Activated T-cell treated with anti-CD3 and anti-CD28 coated beads, Interleukin-2, amount 50 U/mL, for 24 hours (primary cell): ENCODE measurements around the gene AKR1C3.
"Not testable (repeated sequence)": the region's sequence is repeated elsewhere in the genome, so short reads cannot be mapped to it uniquely, and the experiment has no call there.

Source experiments
- DNase-seq: peaks from one replicate; pipeline ENCODE4 v3.0.0-alpha.2; 2020
- H3K27ac Mint-ChIP-seq: 2 replicates; pipeline ENCODE4 v1.8.0; 2020; ENCODE audit warnings: mild to moderate bottlenecking, mixed read lengths
- H3K27me3 Mint-ChIP-seq: 2 replicates; pipeline ENCODE4 v1.8.0; 2020; ENCODE audit warnings: mixed read lengths
- H3K36me3 Mint-ChIP-seq: 2 replicates; pipeline ENCODE4 v1.8.0; 2020; ENCODE audit warnings: low read depth, mixed read lengths
- H3K4me1 Mint-ChIP-seq: 2 replicates; pipeline ENCODE4 v1.8.0; 2020; ENCODE audit warnings: low read depth, mixed read lengths
- H3K4me3 Mint-ChIP-seq: 2 replicates; pipeline ENCODE4 v1.8.0; 2020; ENCODE audit warnings: mild to moderate bottlenecking, moderate library complexity, mixed read lengths
- H3K9me3 Mint-ChIP-seq: 2 replicates; pipeline ENCODE4 v1.8.0; 2020; ENCODE audit warnings: mixed read lengths

The AKR1C3 gene

GRCh38 chr10:5073659-5074058 lies 20.6 kb upstream of the AKR1C3 start:
- peaks cover 6% of the 10 kb centered on the region for H3K9me3 Mint-ChIP-seq
- H3K27ac Mint-ChIP-seq: no peak overlapping the region
- no peaks in the 10 kb centered on the region for H3K4me1 Mint-ChIP-seq
- no peaks in the 10 kb centered on the region for H3K27me3 Mint-ChIP-seq
- no peak overlapping the region for H3K4me3 Mint-ChIP-seq
- DNase-seq: no peak
- H3K36me3 Mint-ChIP-seq: no peaks in the 10 kb centered on the region

- Mint-ChIP-seq H3K4me3 (no peak overlapping the region), H3K36me3 (no peaks in the 10 kb centered on the region)
Measured at GRCh38 chr10:5076615-5077014, 17.6 kb upstream of the AKR1C3 start.

DNA sequence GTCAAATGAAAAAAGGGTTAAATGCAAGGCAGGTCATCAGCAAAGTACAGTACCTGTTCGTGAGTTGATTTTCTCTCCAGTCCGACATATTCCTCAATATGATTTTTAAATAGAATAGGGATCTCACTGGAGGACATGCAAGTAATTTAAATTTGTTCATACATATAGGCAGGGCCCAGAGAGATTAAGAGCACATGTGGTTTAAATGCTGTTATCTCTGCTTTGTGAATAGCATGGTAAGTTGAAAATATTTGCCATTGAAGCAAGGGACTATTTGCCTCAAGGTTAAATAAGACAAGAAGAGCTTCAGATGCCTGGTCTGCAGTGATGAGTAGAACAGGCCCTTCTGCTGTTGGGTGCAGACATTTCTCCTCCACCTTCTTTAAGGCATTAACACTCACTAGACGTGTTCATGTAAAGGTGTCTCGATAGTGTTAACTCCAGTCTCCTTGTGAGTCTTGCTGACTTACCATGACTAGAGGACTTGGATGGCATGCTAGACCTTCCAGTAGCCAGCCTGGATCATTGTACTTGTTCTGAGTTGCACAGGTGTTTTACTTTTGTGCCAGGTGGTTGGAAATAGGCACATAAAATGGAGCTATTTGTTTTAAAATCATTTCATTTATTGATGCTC lies 15.6 kb upstream of the AKR1C3 start:
- Mint-ChIP-seq H3K4me3 (no peak overlapping the region), H3K4me1 (no peaks in the 10 kb centered on the region), H3K27ac (no peak overlapping the region), H3K27me3 (no peaks in the 10 kb centered on the region), H3K9me3 (no peaks in the 10 kb centered on the region), H3K36me3 (no peaks in the 10 kb centered on the region)
- DNase-seq: no peak

More at GRCh38 chr10:5076615-5077014, 17.6 kb upstream of the AKR1C3 start:
- DNase-seq: no peak
- no peaks in the 10 kb centered on the region for H3K9me3 Mint-ChIP-seq
- no peaks in the 10 kb centered on the region for H3K27me3 Mint-ChIP-seq
- no peak overlapping the region for H3K27ac Mint-ChIP-seq
- no peaks in the 10 kb centered on the region for H3K4me1 Mint-ChIP-seq

DNA sequence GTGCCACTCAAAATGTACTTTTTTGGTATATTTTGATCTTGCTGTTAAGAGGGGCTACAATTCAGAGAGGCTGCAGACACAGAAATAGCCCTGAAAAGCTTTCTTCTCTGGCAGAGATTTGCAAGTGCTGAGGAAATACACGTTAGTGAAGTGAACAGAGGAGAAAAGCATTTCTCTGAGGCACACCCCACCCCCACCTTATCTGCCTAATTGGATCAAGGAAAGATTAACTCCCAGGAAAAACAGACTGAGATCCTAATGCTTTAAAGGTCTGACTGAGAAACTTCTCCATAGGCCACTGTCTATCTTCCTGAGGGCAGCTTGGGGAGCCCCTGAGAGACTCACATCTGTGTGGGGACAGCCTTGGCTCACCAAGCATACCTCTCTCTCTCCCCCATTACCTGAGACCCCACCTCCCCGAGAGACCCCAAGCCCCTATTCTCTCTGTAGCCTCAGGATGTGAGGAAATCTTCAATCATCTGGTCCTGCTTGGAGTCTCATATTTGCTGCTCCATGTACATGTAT lies 14.8 kb upstream of the AKR1C3 start:
- H3K9me3 Mint-ChIP-seq: no peaks in the 10 kb centered on the region
- H3K27me3 Mint-ChIP-seq: no peaks in the 10 kb centered on the region
- H3K36me3 Mint-ChIP-seq: no peaks in the 10 kb centered on the region
- H3K4me3 Mint-ChIP-seq: no peak overlapping the region
- no peak for DNase-seq
- H3K4me1 Mint-ChIP-seq: no peaks in the 10 kb centered on the region
- no peak overlapping the region for H3K27ac Mint-ChIP-seq

- no peak overlapping the region for H3K27ac Mint-ChIP-seq
- no peak overlapping the region for H3K4me3 Mint-ChIP-seq
- H3K36me3 Mint-ChIP-seq: no peaks in the 10 kb centered on the region
- no peaks in the 10 kb centered on the region for H3K4me1 Mint-ChIP-seq
- H3K9me3 Mint-ChIP-seq: no peaks in the 10 kb centered on the region
- H3K27me3 Mint-ChIP-seq: no peaks in the 10 kb centered on the region
- DNase-seq: no peak
Measured at GRCh38 chr10:5079836-5080235, 14.4 kb upstream of the AKR1C3 start.

GRCh38 chr10:5081091-5081490 lies 13.1 kb upstream of the AKR1C3 start:
- H3K9me3 Mint-ChIP-seq: peaks cover 4% of the 10 kb centered on the region
- no peak overlapping the region for H3K27ac Mint-ChIP-seq
- H3K36me3 Mint-ChIP-seq: no peaks in the 10 kb centered on the region
- H3K4me1 Mint-ChIP-seq: no peaks in the 10 kb centered on the region
- no peaks in the 10 kb centered on the region for H3K27me3 Mint-ChIP-seq
- no peak for DNase-seq
- H3K4me3 Mint-ChIP-seq: no peak overlapping the region

DNA sequence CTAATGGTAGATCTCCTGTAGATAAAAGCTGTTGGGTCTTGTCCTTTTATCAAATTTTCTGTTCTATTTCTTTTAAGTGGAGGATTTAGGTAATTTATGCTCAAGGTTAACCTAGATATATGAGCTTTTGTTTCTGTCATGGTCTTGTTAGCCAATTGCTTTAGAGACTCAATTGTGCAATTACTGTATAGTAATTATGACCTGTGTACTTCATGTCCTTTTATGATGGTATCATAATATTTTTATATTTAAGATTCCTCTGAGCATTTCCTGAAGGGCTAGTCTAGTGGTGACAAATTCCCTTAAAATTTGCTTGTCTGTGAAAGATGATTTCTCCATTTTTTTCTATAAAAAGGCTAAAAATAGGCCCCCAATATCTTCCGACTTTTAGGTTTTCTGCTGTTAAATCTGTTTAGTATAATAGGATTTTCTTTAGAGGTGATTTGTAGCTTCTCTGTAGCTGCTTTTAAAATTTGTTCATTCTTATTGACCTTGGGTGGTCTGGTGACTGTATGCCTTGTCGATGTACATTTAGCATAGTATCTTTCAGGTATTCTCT lies 5.4 kb upstream of the AKR1C3 start:
- H3K4me1 Mint-ChIP-seq: no peaks in the 10 kb centered on the region
- H3K4me3 Mint-ChIP-seq: no peak overlapping the region
- H3K36me3 Mint-ChIP-seq: no peaks in the 10 kb centered on the region
- H3K27ac Mint-ChIP-seq: no peak overlapping the region
- H3K27me3 Mint-ChIP-seq: peaks cover 9% of the 10 kb centered on the region
- no peak for DNase-seq
- H3K9me3 Mint-ChIP-seq: peaks cover 10% of the 10 kb centered on the region

DNA sequence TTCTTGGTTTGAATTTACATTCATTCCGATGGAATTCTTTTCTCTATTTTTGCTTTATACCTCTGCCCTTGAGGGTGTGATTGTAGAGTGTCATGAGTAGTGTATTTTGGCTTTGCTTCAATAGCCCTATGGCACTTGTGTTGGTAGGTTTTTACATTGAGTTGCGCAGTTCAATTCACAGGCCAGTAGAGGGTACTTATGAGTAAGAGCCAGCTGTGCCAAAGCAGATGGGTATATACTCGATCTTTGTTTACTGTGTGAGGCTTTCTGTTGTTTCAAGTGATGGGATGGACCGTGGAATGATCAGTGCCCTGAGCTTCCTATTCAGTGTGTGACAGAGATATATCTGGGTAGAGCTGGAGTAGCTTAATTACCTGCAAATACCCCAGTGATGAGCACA lies 4.3 kb upstream of the AKR1C3 start:
- no peaks in the 10 kb centered on the region for H3K36me3 Mint-ChIP-seq
- peaks cover 14% of the 10 kb centered on the region for H3K27me3 Mint-ChIP-seq
- DNase-seq: no peak
- H3K27ac Mint-ChIP-seq: no peak overlapping the region
- peaks cover 7% of the 10 kb centered on the region for H3K4me1 Mint-ChIP-seq
- peaks cover 10% of the 10 kb centered on the region for H3K9me3 Mint-ChIP-seq
- H3K4me3 Mint-ChIP-seq: no peak overlapping the region

- peaks cover 10% of the 10 kb centered on the region for H3K4me1 Mint-ChIP-seq
- H3K4me3 Mint-ChIP-seq: no peak overlapping the region
- no peak overlapping the region for H3K27ac Mint-ChIP-seq
- DNase-seq: no peak
- peaks cover 18% of the 10 kb centered on the region for H3K27me3 Mint-ChIP-seq
- H3K9me3 Mint-ChIP-seq: peaks cover 10% of the 10 kb centered on the region
- no peaks in the 10 kb centered on the region for H3K36me3 Mint-ChIP-seq
Measured at GRCh38 chr10:5090551-5090950, 3.7 kb upstream of the AKR1C3 start.

GRCh38 chr10:5091196-5091595 lies 3.0 kb upstream of the AKR1C3 start:
- Mint-ChIP-seq H3K4me1 (peaks cover 10% of the 10 kb centered on the region), H3K27ac (no peak overlapping the region), H3K36me3 (no peaks in the 10 kb centered on the region), H3K27me3 (peaks cover 22% of the 10 kb centered on the region), H3K4me3 (no peak overlapping the region), H3K9me3 (peaks cover 7% of the 10 kb centered on the region)
- DNase-seq: no peak

- H3K27ac Mint-ChIP-seq: no peak overlapping the region
- H3K36me3 Mint-ChIP-seq: no peaks in the 10 kb centered on the region
- H3K27me3 Mint-ChIP-seq: peaks cover 29% of the 10 kb centered on the region
- peaks cover 10% of the 10 kb centered on the region for H3K4me1 Mint-ChIP-seq
- no peak overlapping the region for H3K4me3 Mint-ChIP-seq
- peaks cover 7% of the 10 kb centered on the region for H3K9me3 Mint-ChIP-seq
- no peak for DNase-seq
Measured at GRCh38 chr10:5092375-5092774, 1.8 kb upstream of the AKR1C3 start.

DNA sequence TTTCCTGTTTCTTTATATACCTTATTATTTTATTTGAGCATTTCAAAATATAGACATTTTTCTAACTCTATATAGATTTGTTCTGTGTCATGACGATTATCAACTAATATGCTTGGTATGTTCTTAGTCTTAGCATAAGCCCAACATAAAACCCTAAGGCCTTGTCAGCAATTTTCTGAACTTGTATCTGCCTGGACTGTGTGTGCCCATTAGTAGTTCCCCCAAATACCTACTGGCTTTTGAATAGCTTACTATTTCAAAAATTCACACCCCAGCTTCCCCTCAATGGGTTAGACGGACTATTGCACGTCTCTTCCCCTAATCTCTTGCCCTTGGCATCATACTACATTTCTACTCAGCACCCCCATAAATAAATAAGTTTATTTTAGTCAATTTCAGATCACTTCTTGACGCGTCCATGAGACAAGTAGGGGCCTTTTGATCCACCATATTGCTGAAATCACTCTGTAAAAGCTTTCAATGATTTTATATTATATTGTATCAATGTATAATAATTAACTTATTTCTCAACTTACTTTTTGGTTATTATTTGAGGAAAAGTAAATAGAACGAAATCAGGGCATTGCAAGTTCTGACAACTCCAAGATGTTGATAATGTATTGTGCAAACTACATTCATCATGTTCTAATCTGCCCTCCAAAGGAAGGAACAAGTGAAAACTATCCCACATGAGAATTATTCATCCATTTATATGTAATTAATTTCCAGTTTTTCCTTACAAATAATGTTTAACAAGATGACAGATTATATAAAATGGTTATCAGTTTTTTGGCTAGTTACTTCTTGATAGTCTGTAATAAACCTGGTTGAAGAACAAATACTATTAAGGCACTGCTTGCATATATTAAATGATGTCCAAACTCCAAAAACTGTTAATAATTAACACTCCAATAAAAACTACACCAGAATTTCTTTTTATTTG lies 1.1 kb upstream of the AKR1C3 start:
- no peak overlapping the region for H3K4me3 Mint-ChIP-seq
- H3K27ac Mint-ChIP-seq: no peak overlapping the region
- DNase-seq: no peak
- H3K36me3 Mint-ChIP-seq: no peaks in the 10 kb centered on the region
- peaks cover 7% of the 10 kb centered on the region for H3K9me3 Mint-ChIP-seq
- H3K27me3 Mint-ChIP-seq: peaks cover 29% of the 10 kb centered on the region
- H3K4me1 Mint-ChIP-seq: peaks cover 10% of the 10 kb centered on the region

DNA sequence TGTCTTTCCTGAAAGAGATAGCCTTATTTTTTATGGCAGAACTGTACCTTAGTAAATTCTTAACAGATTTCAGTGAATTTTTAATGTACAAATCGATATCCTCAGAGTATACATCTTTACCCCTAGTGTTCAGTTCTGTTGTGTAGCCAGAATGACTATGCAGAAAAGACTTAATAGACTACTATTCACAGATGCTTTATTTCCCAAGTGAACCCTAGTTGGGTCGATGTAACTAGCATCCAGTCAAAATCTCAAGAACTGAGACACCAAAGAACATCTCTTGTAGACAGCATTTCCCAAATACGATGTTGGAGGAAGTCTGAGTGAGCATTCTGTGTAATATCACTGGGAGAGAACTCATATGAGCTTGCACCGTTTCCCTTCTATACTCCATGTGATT lies 1.5 kb downstream of the AKR1C3 start:
- no peak overlapping the region for H3K27ac Mint-ChIP-seq
- H3K9me3 Mint-ChIP-seq: no peaks in the 10 kb centered on the region
- no peaks in the 10 kb centered on the region for H3K36me3 Mint-ChIP-seq
- H3K4me3 Mint-ChIP-seq: no peak overlapping the region
- no peak for DNase-seq
- peaks cover 10% of the 10 kb centered on the region for H3K4me1 Mint-ChIP-seq
- H3K27me3 Mint-ChIP-seq: peaks cover 23% of the 10 kb centered on the region

DNA sequence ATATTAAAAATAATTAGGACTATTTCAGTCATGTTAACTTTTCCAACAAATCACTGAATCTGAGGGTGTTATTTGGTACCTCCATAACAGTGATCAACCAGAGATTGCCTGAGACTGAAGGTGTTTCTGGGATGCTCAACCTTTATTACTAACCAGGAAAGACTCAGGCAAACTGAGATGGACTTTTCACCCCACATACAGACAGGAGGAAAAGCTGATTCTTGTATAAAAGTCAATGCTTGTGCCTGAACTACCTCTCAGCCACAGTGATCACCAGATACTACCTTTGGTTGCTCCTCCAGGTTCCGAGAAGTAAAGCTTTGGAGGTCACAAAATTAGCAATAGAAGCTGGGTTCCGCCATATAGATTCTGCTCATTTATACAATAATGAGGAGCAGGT lies 1.9 kb downstream of the AKR1C3 start:
- no peak for DNase-seq
- peaks cover 10% of the 10 kb centered on the region for H3K4me1 Mint-ChIP-seq
- H3K36me3 Mint-ChIP-seq: no peaks in the 10 kb centered on the region
- H3K27ac Mint-ChIP-seq: no peak overlapping the region
- H3K4me3 Mint-ChIP-seq: no peak overlapping the region
- peaks cover 20% of the 10 kb centered on the region for H3K27me3 Mint-ChIP-seq
- H3K9me3 Mint-ChIP-seq: no peaks in the 10 kb centered on the region

DNA sequence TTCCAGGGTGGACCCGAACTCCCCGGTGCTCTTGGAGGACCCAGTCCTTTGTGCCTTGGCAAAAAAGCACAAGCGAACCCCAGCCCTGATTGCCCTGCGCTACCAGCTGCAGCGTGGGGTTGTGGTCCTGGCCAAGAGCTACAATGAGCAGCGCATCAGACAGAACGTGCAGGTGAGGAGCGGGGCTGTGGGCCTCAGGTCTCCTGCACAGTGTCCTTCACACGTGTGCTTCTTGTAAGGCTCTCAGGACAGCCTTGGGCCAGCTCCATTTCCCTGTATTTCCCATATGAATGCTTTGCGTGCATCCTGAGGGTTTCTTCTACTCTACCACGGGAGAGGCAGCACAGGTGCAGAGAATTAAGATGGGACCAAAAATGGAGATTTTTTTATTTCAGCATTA lies 8.3 kb downstream of the AKR1C3 start:
- H3K4me1 Mint-ChIP-seq, DNase-seq, H3K36me3 Mint-ChIP-seq, H3K9me3 Mint-ChIP-seq, H3K27me3 Mint-ChIP-seq, H3K4me3 Mint-ChIP-seq, H3K27ac Mint-ChIP-seq: not testable (repeated sequence)
